ENCODE measurements around the gene STAC3.

STAC3 gene

GRCh38 chr12:57242691-57243454, 8.1 kb downstream of the STAC3 start:
- peak overlapping the region; percentile 38 for H3K4me3 ChIP-seq (ENCODE audit: low read depth, low read length)
- peak; percentile 77 for TF ChIP-seq CTCF (IDR thresholded peaks at IDR 0.05; ENCODE audit: low read depth, low read length, missing control alignments)
- no peak for DNase-seq (ENCODE audit: low read depth)

- no peak for TF ChIP-seq CTCF (IDR thresholded peaks at IDR 0.05; ENCODE audit: low read depth, low read length, missing control alignments)
- DNase-seq (ENCODE audit: low read depth), result no peak
- H3K4me3 ChIP-seq (ENCODE audit: low read depth, low read length), result no peak overlapping the region
Observed at GRCh38 chr12:57242329-57242690, 8.7 kb downstream of the STAC3 start.

GRCh38 chr12:57241402-57242310, 9.3 kb downstream of the STAC3 start:
- H3K4me3 ChIP-seq (ENCODE audit: low read depth, low read length), result no peak overlapping the region
- TF ChIP-seq CTCF (IDR thresholded peaks at IDR 0.05; ENCODE audit: low read depth, low read length, missing control alignments), result no peak
- DNase-seq (ENCODE audit: low read depth), result no peak

GRCh38 chr12:57240926-57241401, 10.0 kb downstream of the STAC3 start:
- no peak for DNase-seq (ENCODE audit: low read depth)
- no peak for TF ChIP-seq CTCF (IDR thresholded peaks at IDR 0.05; ENCODE audit: low read depth, low read length, missing control alignments)
- peak overlapping the region; percentile 61; the same call in 1 of the 2 replicates for H3K4me3 ChIP-seq (ENCODE audit: low read depth, low read length)

- DNase-seq (ENCODE audit: low read depth), result no peak
- H3K4me3 ChIP-seq (ENCODE audit: low read depth, low read length), result peak overlapping the region; percentile 61
- TF ChIP-seq CTCF (IDR thresholded peaks at IDR 0.05; ENCODE audit: low read depth, low read length, missing control alignments), result peak; percentile 7
Observed at GRCh38 chr12:57240066-57240921, 10.7 kb downstream of the STAC3 start.

GRCh38 chr12:57239587-57240065, 11.4 kb downstream of the STAC3 start:
- TF ChIP-seq CTCF (IDR thresholded peaks at IDR 0.05; ENCODE audit: low read depth, low read length, missing control alignments), result no peak
- peak overlapping the region; percentile 61 for H3K4me3 ChIP-seq (ENCODE audit: low read depth, low read length)
- DNase-seq (ENCODE audit: low read depth), result no peak

Measured in GM12864 (cell line).